Bronchial epithelial cell (primary cell): ENCODE data around the gene ETFA. TPM values are rescaled to one million over a fixed set of nuclear protein-coding genes. Genes with fewer than 3 reads are reported as not detected.

Experiments
- DNase-seq: peaks from one replicate; pipeline ENCODE4 v3.0.0-alpha.2; 2010; ENCODE audit warnings: low read depth
- FAIRE-seq: peaks from 2 replicates; lab custom pipeline; 2011; peaks lifted over from hg19 to GRCh38; lab: Jason Lieb, UNC
- H3K27me3 ChIP-seq: 2 replicates; pipeline ENCODE4 v1.5.1; 2011; ENCODE audit warnings: low read length; ENCODE audit not compliant: control insufficient read depth, insufficient read depth
- H3K36me3 ChIP-seq: 2 replicates; pipeline ENCODE4 v1.5.1; 2011; ENCODE audit warnings: low read length; ENCODE audit not compliant: control insufficient read depth, insufficient read depth
- H3K4me3 ChIP-seq: 2 replicates; pipeline ENCODE4 v1.5.1; 2011; ENCODE audit warnings: mild to moderate bottlenecking, low read depth, low read length, control low read depth
- total RNA-seq: library from RNA; depleted of rRNA; stranded (reverse); fragments of >200 nt; gene quantifications from 2 replicates; pipeline ENCODE4 v1.2.1, GENCODE V29; 2014
- TF ChIP-seq, protein P1 (sequence below): IDR thresholded peaks from 2 replicates; pipeline ENCODE4 v1.5.1; 2011; ENCODE audit warnings: mild to moderate bottlenecking, moderate library complexity, low read length, control low read depth, inconsistent platforms; ENCODE audit not compliant: insufficient read depth, severe bottlenecking

Gene ETFA
- total RNA-seq, 1 donor from 2014 or later: 223 TPM

DNA sequence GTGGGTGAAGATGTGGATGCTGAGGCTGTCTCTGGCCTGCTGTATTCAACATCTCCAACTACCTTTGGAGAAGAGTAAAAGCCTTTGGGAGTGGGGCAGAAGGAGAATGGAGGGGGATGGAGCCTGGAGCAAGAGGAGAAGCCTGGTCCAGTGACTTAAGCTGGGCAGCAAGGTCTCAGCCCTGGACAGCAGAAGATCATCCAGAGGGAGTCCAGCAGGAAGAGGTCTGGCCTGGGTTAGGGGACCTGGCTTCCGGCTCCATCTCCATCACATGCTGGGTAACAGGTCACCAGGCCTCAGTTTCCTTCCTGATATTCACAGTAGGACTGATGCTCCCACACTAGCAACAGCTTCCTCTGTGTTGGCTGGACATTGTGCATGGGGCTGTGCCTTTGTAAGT is 21.5 kb upstream of the ETFA start:
- DNase-seq (no peak), FAIRE-seq (no peak)
- Histone ChIP-seq H3K36me3 (no peaks in the 10 kb centered on the region), H3K4me3 (no peak overlapping the region), H3K27me3 (peaks cover 20% of the 10 kb centered on the region)
- TF ChIP-seq, protein P1, sequence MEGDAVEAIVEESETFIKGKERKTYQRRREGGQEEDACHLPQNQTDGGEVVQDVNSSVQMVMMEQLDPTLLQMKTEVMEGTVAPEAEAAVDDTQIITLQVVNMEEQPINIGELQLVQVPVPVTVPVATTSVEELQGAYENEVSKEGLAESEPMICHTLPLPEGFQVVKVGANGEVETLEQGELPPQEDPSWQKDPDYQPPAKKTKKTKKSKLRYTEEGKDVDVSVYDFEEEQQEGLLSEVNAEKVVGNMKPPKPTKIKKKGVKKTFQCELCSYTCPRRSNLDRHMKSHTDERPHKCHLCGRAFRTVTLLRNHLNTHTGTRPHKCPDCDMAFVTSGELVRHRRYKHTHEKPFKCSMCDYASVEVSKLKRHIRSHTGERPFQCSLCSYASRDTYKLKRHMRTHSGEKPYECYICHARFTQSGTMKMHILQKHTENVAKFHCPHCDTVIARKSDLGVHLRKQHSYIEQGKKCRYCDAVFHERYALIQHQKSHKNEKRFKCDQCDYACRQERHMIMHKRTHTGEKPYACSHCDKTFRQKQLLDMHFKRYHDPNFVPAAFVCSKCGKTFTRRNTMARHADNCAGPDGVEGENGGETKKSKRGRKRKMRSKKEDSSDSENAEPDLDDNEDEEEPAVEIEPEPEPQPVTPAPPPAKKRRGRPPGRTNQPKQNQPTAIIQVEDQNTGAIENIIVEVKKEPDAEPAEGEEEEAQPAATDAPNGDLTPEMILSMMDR: no peak

DNA sequence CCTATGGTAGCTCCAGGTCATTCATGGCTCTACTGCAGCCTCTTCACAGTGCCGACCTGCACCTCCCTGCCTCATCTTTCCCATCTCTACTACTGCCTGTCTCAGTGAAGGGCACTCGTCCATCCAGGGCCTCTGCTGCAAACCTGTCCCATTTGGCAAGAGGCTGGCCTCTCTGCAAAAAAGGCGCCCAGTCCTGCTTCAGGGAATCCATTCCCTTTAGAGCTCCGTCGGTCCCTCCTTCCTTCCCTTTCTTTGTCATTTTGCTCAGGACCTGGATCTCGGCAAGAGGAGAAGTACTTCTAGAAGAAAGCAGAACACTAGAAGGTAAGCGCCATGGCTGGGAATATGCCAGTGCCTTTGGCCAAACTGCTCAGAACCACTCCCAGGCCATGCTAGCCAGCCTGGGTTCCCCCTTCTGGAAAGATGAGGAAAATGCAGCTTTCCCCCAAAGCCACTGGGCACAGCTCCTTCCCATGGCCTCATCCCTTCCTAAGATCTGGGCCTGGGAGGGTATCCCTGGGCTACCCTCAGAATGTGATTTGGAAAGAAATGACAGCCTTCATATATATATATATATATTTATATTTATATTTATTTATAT is 18.9 kb upstream of the ETFA start:
- H3K27me3 ChIP-seq: peaks cover 2% of the 10 kb centered on the region
- TF ChIP-seq, protein P1: peak; percentile 79
- no peak overlapping the region for H3K4me3 ChIP-seq
- DNase-seq: peak; percentile 55
- no peaks in the 10 kb centered on the region for H3K36me3 ChIP-seq
- FAIRE-seq: no peak

DNA sequence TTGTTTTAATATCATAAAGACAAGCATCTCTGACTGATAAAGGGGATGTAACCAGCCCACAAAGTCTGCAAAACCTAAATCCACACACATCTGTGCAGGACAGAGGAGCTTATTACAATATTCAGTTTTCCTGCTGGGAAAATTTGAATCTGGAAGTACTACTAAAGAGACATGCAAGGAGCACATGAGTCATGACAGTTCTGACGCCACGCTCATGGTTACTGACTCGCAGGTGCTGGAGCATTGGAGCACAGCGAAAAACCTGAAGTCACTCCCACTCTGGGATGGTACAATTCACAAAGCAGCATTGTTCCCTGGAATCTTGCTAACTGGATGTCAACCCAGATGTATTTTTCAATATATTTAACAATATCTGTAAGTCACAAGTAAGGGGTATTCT is 17.7 kb upstream of the ETFA start:
- H3K4me3 ChIP-seq: no peak overlapping the region
- peaks cover 1% of the 10 kb centered on the region for H3K27me3 ChIP-seq
- TF ChIP-seq, protein P1: no peak
- FAIRE-seq (no peak), DNase-seq (peak; percentile 69)
- H3K36me3 ChIP-seq: no peaks in the 10 kb centered on the region

DNA sequence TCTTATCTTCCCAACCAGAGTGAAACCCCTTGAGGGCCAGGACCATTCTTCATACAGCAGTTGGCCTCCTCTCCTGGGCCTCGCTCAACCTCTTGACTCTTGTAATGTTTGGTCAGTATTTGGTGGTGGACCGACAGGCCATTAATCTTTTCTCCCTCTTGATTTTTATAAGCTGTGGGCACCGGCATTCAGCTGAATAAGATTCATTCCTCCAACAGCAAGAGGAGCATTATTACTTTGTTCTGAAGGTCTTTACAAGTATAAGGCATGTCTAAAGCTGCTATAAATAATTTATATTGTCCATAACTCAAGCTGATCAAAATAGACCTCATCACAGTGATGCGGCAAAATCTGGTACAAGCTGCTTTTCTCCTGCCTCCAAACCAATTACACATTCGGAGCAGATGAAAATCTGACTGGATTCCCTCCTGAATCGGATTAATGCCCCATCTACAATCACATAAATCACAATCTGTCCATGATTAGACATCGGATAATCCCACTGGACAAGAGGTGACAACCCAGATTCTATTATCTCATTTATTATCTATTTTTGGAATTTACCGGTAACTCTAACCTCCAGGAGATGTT is 16.9 kb upstream of the ETFA start:
- Histone ChIP-seq H3K36me3 (no peaks in the 10 kb centered on the region), H3K4me3 (no peak overlapping the region), H3K27me3 (peaks cover 1% of the 10 kb centered on the region)
- FAIRE-seq (no peak), DNase-seq (no peak)
- TF ChIP-seq, protein P1: no peak

DNA sequence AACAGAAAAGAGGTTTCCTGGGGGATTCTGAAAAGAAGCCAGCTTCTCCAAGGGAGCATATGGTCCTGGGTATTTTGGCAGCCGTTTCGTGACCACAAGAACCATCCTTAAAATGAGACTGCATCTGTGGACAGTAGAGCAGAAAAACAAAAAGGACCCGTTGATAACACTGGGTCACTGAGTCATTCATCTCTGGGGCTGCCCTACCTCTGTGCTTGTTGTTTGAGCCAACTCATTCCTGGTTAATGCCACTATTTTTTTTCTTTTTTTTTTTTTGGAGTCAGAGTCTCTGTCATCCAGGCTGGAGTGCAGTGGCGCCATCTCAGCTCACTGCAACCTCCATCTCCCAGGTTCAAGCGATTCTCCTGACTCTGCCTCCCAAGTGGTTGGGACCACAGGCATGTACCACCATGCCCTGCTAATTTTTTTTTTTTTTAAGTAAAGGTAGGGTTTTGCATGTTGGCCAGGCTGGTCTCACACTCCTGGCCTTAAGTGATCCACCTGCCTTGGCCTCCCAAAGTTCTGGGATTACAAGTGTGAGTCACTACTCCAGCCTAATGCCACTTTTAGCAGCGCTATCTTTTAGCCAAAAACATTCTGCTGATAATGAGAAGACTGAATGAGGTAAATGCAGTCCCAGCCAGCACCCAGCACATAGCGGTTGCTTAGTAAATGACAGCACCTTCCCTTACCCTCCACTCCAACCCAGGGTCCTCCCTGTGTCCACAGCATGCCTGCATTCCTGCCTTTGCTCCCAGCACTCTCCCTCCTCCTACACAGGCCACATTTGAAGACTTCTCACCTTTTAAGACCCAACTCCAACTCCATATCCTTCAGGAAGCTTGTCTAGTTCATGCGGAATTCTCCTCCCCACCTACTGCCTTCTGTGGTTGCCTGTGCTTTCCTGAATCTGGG is 16.2 kb upstream of the ETFA start:
- FAIRE-seq (no peak), DNase-seq (peak; percentile 47)
- H3K4me3 ChIP-seq: no peak overlapping the region

More for the DNA sequence above, 16.2 kb upstream of the ETFA start:
- Histone ChIP-seq H3K27me3 (peaks cover 1% of the 10 kb centered on the region), H3K36me3 (no peaks in the 10 kb centered on the region)
- TF ChIP-seq, protein P1: no peak
